GM18511 (cell line): Measurements from ENCODE around the gene SLC9A2.

Source experiments
- ATAC-seq: cut with Tn5 transposase; IDR thresholded peaks from one replicate; pipeline ENCODE4 v1.9.1; 2021; ENCODE audit warnings: mild to moderate bottlenecking, moderate library complexity; ENCODE audit not compliant: unreplicated experiment

Gene SLC9A2

GRCh38 chr2:102669401-102669800 lies 50.0 kb downstream of the SLC9A2 start:
- ATAC-seq = no peak

- no peak for ATAC-seq
Measured at GRCh38 chr2:102672107-102672776, 52.9 kb downstream of the SLC9A2 start.

GRCh38 chr2:102674370-102674769 lies 55.0 kb downstream of the SLC9A2 start:
- ATAC-seq = no peak

GRCh38 chr2:102674836-102675235 lies 55.5 kb downstream of the SLC9A2 start:
- no peak for ATAC-seq

- no peak for ATAC-seq
Measured at GRCh38 chr2:102677244-102678215, 58.2 kb downstream of the SLC9A2 start.

GRCh38 chr2:102678442-102678841 lies 59.1 kb downstream of the SLC9A2 start:
- no peak for ATAC-seq

GRCh38 chr2:102686479-102687439 lies 67.4 kb downstream of the SLC9A2 start:
- ATAC-seq = peak; percentile 88

GRCh38 chr2:102690012-102690411 lies 70.7 kb downstream of the SLC9A2 start:
- ATAC-seq = no peak

GRCh38 chr2:102696463-102696862 lies 77.1 kb downstream of the SLC9A2 start:
- ATAC-seq = no peak

- no peak for ATAC-seq
Measured at GRCh38 chr2:102698369-102699111, 79.2 kb downstream of the SLC9A2 start.

GRCh38 chr2:102703305-102703704 lies 84.0 kb downstream of the SLC9A2 start:
- ATAC-seq = no peak

GRCh38 chr2:102703748-102704147 lies 84.4 kb downstream of the SLC9A2 start:
- ATAC-seq = no peak

- ATAC-seq = no peak
Measured at GRCh38 chr2:102704531-102704930, 85.2 kb downstream of the SLC9A2 start.

- ATAC-seq = no peak
Measured at GRCh38 chr2:102707796-102708695, 88.7 kb downstream of the SLC9A2 start.

GRCh38 chr2:102708847-102709559 lies 89.7 kb downstream of the SLC9A2 start:
- no peak for ATAC-seq

GRCh38 chr2:102717308-102718018 lies 98.1 kb downstream of the SLC9A2 start:
- no peak for ATAC-seq

GRCh38 chr2:102718387-102719316 lies 99.3 kb downstream of the SLC9A2 start:
- ATAC-seq = no peak
